GM06990 (cell line): Measurements from ENCODE around the gene NAGLU.

Experiments used
- DNase-seq: peaks from one replicate; pipeline ENCODE4 v3.0.0-alpha.2; 2011; ENCODE audit not compliant: insufficient read length; ENCODE audit errors: extremely low read depth
- H3K27me3 ChIP-seq: replicated peaks from 2 replicates; pipeline ENCODE4 v1.6.0; 2011; ENCODE audit warnings: low read length; ENCODE audit not compliant: control insufficient read depth, insufficient read depth
- H3K36me3 ChIP-seq: 2 replicates; pipeline ENCODE4 v1.5.1; 2011; ENCODE audit warnings: low read length; ENCODE audit not compliant: control insufficient read depth, insufficient read depth
- H3K4me3 ChIP-seq: replicated peaks from 2 replicates; pipeline ENCODE4 v1.5.1; 2011; ENCODE audit warnings: low read depth, mild to moderate bottlenecking, control low read depth, low read length
- TF ChIP-seq, protein P1 (sequence below): IDR thresholded peaks from 2 replicates; pipeline ENCODE4 v1.5.1; 2011; ENCODE audit warnings: low read length, control low read depth, mild to moderate bottlenecking, inconsistent platforms; ENCODE audit not compliant: insufficient read depth, poor library complexity, severe bottlenecking

The NAGLU gene

DNA sequence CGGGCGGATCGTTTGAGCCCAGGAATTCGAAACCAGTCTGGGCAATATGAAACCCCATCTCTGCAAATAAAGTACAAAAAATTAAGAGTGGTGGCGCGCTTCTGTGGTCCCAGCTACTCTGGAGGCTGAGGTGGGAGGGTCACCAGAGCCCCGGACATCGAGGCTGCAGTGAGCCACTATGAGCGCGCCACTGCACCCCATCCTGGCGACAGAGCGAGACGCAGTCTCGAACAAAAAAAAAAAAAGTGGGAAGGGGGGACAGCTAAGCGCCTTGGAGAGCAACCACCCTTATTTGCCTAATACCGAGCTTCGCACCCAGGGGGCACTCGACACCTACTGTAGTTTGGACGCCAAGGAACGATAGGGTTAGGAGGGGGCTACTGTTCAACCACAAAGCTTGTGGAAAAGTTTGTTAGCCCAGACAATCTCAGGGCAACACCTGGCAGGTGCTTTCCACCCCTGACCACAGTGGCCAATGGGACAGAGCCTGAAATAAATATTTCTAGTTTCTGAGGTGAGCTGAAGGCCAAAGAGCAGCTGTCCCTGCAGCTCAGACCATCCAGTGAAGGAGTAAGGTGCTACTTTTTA, 42.3 kb downstream of the NAGLU start:
- H3K36me3 ChIP-seq = peaks cover 34% of the 10 kb centered on the region
- no peaks in the 10 kb centered on the region for H3K27me3 ChIP-seq
- TF ChIP-seq, protein P1, sequence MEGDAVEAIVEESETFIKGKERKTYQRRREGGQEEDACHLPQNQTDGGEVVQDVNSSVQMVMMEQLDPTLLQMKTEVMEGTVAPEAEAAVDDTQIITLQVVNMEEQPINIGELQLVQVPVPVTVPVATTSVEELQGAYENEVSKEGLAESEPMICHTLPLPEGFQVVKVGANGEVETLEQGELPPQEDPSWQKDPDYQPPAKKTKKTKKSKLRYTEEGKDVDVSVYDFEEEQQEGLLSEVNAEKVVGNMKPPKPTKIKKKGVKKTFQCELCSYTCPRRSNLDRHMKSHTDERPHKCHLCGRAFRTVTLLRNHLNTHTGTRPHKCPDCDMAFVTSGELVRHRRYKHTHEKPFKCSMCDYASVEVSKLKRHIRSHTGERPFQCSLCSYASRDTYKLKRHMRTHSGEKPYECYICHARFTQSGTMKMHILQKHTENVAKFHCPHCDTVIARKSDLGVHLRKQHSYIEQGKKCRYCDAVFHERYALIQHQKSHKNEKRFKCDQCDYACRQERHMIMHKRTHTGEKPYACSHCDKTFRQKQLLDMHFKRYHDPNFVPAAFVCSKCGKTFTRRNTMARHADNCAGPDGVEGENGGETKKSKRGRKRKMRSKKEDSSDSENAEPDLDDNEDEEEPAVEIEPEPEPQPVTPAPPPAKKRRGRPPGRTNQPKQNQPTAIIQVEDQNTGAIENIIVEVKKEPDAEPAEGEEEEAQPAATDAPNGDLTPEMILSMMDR = peak; percentile 72
- peak; percentile 79 for DNase-seq
- peak overlapping the region; percentile 94 for H3K4me3 ChIP-seq

DNA sequence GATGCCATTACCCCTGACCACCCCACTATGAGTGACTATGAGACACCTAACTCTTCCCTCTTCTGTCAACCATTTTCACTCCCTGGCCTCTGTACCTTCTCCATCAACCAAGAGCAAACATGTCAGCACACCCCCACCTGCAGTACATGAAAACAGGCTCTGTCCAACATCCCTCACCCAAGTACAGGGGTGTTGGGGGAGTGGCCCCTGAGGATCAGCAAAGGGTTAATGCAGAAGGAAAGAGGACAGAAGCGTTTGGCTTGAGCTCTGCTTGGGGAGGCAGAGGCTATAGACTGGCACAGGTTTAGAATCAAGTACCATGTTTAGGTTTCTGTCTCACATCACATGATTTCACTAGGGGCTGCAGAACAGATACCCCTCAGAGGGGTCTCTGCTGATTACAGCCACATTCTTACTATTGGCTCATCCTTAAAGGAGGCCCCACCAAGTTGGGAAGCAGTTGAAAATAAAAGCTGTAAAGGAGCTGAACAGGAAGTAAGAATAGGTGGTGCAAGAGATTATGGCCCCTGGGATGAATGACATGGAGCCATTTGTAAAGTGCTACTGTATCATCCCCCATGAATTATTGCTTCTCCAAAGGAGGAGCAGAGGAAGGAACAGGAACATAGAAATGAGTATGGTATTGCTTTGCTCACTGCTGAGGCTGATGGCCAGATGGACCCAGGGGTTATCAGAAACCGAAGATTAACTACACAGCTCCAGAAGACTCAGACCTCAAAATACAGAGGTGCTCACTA, 43.9 kb downstream of the NAGLU start:
- TF ChIP-seq, protein P1 = no peak
- no peaks in the 10 kb centered on the region for H3K27me3 ChIP-seq
- no peak for DNase-seq
- peaks cover 34% of the 10 kb centered on the region for H3K36me3 ChIP-seq
- no peak overlapping the region for H3K4me3 ChIP-seq

DNA sequence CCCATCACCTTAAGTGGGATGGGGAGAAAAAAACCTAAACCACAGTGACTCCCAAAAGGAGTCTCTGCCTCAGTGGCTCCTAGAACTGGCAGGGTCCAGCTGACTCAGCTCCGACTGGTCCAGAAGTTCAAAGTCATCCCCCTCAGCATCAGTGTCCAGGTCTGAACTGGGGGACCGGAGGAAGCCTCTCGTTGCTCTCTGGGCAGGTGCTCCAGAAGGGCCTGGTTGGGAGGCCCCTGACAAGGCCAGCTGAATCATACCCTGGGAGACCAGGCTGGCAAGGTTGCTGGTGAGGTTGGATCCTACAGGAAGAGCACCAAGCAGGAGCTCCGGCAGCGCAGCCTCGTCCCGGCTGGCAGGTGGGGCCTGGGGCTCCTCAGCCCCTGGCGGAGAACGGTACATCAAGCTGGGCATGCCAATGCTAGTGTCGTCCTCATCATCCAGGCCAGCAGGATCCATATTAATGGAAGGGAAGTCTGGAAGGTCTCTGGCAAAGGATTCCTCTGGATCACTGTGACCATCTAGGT, 45.8 kb downstream of the NAGLU start:
- Histone ChIP-seq H3K4me3 (no peak overlapping the region), H3K36me3 (peaks cover 38% of the 10 kb centered on the region), H3K27me3 (no peaks in the 10 kb centered on the region)
- no peak for DNase-seq
- TF ChIP-seq, protein P1 = no peak

DNA sequence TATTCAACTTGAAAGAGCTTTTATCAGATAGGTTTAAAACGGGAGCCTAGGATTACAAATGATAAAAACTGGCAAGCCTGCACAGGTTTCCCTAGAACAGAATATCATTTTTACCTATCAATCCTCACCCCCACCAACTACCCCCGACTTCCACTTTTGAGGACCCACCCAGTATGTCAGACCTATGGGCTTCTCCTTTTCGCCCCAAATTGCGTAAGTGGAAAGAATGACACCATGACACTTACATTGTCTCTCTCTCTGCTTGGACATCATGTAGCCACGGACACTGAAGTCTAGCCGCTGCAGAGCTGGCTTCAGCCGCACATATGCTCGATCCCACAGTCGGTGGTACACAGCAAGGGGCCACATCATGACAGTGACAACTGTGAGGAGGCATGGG, 48.8 kb downstream of the NAGLU start:
- DNase-seq = no peak
- peaks cover 45% of the 10 kb centered on the region for H3K36me3 ChIP-seq
- H3K4me3 ChIP-seq = no peak overlapping the region
- H3K27me3 ChIP-seq = no peaks in the 10 kb centered on the region
- TF ChIP-seq, protein P1 = no peak

DNA sequence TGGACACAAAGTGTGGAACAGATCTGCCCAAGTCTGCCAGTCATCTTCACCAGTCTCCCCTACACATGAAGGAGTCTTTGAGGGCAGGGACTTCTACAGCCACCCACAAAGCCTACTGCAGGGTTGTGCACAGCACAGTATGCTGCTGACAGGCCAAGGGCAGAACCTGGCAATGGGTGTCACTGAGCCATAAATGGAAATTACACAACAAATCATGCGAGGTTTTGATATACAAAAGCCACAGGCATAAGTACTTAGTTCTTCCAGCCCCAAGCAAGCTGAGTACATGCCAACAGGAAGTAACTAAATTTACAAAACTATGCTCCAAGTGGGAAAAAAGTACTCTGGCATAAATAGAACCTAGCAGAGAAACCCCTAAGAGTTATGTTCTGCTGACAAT, 49.3 kb downstream of the NAGLU start:
- TF ChIP-seq, protein P1 = no peak
- peaks cover 47% of the 10 kb centered on the region for H3K36me3 ChIP-seq
- H3K27me3 ChIP-seq = no peaks in the 10 kb centered on the region
- DNase-seq = no peak
- no peak overlapping the region for H3K4me3 ChIP-seq
